HG02588 (cell line): ENCODE data around the gene MRPS35.
"Not testable (repeated sequence)": the region's sequence is repeated elsewhere in the genome, so short reads cannot be mapped to it uniquely, and the experiment has no call there.

ENCODE experiments used
- ATAC-seq: cut with Tn5 transposase; IDR thresholded peaks from one replicate; pipeline ENCODE4 v1.9.1; 2021; ENCODE audit warnings: mild to moderate bottlenecking, moderate library complexity; ENCODE audit not compliant: unreplicated experiment

The MRPS35 gene

DNA sequence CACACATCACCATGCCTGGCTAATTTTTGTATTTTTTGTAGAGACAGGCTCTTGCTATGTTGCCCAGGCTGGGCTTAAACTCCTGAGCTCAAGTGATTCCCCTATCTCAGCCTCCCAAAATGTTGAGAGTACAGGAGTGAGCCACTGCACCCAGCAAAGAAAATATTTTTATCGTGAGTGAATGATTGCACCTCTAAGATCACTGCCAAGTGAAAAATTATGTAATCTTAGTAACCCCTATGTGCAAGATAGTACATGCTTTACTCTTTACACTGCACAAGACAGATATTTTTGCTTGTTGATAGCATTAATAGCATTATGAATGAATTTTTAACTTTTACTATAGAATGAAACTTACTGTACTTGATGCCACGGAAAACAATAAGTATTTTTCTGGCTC is 3.4 kb upstream of the MRPS35 start:
- no peak for ATAC-seq

DNA sequence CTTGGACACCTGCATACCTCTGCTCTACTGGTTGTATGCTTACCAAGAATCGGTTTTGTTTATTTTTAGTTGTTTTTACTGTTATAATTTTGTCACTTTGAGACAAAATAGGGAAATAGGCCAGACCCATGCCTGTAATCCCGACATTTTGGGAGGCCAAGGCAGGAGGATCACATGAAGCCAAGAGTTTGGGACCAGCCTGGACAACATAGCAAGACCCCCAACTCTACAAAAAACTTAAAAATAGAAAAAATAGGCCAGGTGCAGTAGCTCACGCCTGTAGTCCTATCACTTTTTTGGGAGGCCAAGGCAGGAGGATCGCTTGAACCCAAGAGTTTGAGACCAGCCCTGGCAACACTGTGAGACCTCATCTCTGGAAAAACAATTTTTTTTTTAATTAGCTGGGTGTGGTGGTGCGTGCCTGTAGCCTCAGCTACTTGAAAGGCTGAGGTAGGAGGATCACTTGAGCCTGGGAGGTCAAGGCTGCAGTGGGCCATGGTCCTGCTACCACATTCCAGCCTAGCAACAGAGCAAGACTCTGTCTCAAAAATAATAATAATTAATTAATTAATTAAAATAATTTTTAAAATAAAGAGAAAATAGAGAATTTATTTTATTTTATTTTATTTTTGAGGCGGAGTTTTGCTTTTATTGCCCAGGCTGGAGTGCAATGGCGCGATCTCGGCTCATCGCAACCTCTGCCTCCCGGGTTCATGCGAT is 1.3 kb upstream of the MRPS35 start:
- ATAC-seq = no peak

DNA sequence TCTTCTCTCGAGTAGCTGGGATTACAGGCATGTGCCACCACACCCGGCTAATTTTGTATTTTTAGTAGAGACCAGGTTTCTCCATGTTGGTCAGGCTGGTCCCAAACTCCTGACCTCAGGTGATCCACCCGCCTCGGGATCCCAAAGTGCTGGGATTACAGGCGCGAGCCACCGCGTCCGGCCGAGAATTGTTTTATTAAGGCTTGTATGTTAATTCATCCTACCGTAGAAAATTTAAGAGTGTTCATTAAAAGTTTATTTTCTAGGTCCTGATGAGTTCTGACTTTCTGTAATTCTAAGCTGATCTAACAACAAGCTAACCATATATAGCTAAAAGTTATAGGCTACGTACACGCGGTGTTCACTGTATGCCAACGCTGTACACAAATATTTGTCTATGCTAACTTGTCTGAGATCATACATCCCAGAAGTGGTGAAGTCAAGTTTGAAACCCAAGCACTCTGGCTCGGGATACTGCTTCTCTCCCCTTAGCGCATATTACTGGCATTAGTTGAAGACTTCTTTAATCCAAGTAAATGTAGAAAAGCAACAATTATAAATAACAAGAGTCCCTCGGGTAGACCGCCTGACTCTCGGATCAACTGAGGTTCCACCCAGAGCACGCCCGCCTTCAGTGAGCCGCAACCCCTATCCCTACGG is 570 bp upstream of the MRPS35 start:
- ATAC-seq = peak; percentile 36

DNA sequence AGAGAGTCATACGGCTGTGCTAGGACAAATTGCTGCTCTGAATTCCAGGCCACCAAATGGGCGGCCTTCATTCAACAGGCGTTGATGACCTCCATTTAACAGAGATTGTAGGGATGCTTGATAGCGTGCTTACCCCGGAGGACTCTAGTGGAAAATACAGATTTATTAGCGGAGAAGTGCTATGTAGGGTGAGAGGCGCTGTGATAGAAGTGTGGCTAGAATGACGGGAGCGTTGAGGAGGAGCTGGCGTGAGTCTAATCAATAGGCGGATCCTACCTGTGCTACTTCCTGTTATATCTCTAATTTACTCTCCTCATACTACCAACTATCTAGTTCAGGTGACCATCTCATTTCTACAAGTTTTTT is 668 bp downstream of the MRPS35 start:
- ATAC-seq = no peak

DNA sequence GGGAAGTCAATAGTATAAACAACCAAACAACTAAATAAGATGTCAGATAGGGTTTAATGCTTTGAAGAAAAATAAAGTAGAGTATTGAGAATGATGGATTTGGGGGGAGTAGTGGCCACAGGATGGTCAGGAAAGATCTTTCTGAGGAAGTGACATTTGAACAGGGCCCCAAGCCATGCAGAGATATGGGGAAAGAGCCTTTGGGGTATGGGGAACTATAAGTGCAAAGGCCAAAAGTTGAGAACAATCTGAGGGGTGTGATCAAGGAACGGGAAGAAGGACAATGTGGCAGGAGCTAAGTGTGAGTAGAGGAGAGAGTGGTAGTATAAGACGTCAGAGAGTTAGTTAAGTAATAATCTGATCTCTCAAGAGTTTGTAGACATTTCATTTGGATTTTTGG is 1.3 kb downstream of the MRPS35 start:
- ATAC-seq = no peak

DNA sequence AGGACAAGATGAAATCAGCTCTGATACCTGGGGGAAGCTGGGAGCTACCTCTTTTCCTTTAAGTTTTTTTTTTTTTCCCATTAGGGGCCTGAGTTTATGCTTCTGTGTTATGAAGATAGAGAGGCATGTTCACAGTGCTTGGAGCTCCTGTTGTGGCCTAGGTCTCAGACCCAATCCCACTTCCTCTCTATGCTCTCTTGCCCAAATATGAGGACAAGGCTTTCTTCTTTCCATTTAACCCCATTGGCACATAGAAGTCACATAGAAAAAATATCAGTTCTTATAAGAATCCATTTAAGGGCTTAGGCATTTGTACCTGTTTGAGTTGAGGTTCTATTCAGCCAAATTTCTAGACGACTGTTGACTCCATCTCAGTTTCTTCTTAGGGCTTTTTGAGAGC is 12.6 kb downstream of the MRPS35 start:
- no peak for ATAC-seq

DNA sequence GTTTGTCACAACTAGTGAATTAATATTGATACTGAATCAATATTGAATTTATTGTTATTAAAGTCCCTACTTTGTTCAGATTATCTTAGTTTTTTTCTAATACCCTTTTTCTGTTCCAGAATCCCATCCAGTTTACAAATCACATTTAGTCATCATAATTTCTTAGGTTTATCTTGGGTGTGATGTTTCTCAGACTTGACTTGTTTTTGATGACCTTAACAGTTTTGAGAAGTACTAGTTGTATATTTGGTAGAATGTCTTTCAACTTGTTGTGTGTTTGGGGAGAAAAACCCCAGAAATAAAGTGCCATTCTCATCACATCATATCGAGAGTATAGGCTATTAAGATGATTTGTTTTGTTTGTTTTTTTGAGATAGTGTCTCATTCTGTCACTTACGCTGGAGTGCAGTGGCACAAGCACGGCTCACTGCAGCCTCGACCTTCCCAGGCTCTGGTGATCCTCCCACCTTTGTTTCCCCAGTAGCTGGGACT is 19.5 kb downstream of the MRPS35 start:
- ATAC-seq = no peak

DNA sequence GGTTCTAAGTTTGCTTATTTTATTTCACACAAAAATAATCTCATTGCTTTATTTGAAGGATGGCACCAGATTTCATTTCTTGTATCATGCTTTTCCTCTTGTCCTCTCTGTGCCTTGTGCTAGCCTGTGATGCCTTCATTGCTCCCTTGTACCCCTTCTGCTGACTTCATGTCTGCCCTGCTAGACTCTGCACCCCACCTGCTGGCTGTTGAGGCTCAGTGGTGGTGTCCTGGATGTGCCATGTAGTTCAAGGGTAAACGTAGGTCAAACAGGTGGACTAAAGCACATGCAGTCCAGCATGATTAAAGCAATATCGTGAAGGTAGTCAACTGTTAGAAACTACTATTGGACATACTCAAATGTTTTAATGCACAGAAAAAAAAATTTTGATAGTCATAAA is 21.6 kb downstream of the MRPS35 start:
- ATAC-seq = no peak

DNA sequence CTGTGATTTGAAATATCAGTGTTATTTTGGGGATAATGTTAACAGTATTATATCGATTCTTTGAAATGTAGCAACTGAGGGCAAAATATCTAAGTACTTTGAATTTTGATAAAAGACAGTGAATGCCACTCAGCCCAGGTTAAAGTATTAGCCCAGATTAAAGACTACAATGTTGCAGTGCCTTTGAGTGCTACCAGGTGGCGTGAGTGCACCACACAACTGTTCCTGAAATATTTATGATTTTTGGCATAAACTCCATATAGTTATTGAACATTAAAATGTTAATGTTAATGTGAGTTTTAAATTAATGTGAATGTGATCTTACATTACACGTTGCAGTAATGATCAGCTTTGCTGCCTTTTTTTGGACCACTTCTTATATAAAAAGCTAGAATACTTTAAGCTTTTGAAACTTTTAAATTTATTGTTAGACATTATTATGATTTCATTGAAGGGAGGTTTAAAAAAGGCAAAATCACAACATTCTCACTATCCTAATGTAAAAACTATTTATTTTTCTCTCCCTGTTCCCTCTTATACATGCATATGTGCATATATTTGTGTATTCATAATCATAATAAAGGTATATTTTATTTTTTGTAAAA is 22.5 kb downstream of the MRPS35 start:
- peak; percentile 60 for ATAC-seq

DNA sequence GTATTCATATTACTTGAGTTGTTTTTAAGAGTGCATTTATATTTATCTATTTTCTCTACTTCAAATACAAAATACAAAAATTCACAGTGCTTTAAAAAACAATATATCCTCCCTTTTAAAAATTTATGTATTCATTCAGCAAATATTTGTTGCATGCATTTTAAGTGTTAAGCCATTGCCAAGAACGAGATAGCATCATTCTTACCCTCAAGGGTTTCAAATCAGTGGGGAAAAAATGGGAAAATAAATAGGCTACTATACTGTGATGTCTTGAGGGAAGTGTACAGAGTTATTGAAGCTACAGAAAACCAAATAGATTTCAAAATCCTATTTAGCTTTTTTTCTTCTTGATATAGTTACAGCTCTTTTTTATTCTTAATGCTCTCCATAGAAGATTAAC is 23.2 kb downstream of the MRPS35 start:
- ATAC-seq = no peak

DNA sequence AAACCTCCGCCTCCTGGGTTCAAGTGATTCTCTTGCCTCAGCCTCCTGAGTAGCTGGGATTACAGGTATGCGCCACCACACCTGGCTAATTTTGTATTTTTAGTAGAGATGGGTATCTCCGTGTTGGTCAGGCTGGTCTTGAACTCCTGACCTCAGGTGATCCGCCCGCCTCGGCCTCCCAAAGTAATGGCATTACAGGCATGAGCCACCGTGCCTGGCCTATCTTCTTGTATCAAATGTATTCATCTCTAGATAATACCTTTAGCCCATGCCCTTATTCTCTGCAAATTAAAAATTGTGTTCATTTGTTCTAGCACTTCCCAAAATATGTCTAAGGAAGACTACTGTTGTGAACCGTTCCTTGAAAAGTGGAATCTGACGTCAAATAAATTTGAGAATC is 23.7 kb downstream of the MRPS35 start:
- not testable (repeated sequence) for ATAC-seq

DNA sequence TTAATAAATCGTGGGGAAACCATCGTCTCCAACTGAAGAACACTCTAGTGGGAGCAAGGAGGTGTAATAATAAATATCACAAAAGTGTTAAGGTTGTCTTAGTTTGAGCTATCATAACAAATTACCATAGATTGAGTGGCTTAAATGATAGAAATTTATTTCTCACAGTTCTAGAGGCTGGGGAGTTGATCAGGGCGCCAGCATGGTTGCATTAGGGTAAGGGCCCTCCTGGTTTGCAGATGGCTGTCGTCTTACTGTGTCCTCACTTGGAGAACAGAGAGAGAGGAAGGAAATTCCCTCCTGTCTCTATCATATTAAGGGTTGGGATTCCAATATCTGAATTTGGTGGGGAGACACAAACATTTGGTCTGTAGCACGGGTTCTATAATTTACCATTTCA is 33.0 kb downstream of the MRPS35 start:
- ATAC-seq = no peak

DNA sequence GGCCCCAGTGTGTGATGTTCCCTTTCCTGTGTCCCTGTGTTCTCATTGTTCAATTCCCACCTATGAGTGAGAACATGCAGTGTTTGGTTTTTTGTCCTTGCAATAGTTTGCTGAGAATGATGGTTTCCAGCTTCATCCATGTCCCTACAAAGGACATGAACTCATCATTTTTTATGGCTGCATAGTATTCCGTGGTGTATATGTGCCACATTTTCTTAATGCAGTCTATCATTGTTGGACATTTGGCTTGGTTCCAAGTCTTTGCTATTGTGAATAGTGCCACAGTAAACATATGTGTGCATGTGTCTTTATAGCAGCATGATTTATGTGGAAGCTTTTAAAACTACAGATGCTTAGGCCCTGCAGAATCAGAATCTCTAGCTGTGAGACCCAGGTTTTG is 35.1 kb downstream of the MRPS35 start:
- ATAC-seq = not testable (repeated sequence)

DNA sequence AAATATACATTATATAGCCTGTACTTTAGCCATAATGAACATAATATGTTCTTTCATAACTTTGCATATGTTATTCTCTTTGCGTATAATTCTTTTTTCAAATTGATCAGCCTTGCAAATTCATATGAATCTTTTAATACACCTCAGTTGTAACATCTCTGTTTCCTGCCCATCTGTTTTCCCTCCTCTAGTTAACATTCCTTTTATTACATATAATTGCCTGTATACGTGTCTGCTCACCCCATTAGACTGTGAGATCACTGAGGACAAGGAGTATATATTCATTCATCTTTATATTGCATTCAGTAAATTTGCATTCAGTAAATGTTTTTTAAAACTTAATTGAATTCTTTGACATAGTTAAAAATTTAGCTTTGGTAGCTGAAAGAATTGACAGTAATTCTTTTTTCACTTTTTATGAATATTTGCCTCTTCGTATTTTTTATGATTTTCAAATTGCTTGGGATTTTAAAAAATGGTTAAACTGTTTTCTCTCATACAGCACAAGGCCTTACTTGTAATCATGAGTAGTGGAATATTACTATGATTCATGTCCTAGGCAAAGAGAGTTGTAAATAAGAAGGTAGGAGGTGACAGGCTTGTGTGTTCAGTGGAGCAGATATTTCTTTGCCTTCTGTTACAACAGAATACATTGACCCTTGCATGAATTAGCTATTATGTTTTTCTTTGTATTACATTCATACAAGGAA is 36.6 kb downstream of the MRPS35 start:
- ATAC-seq = no peak

DNA sequence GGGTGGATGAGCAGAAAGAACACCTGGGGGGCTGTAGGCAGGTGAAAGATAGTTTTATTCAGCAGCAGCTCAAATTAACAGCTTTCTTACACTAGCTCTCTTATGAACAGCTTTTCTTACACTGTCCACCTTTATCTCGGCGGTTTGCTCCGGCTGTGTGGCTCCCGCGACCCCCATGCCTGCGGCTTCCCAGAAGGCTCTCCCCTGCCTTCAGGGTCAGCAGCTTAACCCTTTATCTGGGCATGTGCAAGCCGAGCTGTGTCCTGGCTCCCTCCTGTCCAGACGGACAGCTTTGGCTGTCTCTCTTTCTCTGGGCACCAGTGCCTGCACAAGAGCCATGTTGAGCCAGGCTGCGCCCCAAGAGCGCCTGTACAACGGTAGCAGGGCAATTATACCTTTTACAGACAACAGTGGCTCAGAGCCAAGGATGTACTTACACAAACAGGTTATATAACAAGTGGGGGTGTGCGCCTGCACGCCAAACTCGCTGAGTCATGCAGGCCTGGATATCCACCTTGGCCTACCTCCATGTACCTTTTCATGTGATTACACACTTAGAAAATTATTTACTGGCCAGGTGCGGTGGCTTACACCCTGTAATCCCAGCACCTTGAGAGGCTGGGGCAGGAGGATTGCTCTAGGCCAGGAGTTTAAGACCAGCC is 40.9 kb downstream of the MRPS35 start:
- no peak for ATAC-seq

DNA sequence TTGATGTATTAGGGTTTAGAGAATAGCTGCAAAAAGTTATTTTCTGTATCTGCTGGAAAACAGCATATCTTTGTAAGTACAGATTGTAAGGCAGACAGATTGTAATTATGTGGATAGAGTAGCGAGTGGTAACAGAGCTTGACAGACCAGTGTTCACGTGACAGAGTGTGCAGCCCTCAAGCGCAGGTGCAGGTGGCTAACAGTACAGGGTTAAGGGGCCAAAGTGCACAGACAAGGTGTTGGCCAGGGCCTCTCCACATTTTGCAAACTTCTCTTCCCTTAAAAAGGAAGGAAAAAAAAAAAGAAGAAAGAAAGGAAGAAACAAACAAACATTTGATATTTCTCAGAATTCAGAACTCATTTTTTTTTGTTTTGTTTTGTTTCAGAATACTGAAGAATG is 44.2 kb downstream of the MRPS35 start:
- ATAC-seq = no peak

DNA sequence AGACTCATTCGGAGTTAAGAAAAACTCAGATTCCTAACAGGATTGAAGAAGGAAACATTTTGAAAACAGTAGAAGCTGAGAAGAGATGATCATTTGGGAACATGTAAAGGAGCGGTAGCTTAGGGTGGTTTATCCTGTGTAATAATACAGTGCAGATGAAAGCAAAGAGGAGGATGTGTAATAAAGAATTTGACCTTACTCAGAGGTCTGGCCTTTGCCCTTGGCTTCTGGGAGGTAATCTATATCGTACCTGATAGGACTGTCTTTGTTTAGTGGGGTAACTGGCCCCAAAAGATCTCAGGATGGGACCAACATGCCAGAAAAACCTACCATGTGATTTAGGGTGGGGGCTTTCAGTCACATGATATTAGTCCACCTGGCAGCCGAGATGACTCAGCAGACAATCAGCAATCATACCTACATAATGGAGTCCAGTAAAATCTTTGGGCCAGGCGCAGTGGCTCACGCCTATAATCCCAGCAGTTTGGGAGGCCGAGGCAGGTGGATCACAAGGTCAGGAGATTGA is 46.1 kb downstream of the MRPS35 start:
- ATAC-seq = no peak

DNA sequence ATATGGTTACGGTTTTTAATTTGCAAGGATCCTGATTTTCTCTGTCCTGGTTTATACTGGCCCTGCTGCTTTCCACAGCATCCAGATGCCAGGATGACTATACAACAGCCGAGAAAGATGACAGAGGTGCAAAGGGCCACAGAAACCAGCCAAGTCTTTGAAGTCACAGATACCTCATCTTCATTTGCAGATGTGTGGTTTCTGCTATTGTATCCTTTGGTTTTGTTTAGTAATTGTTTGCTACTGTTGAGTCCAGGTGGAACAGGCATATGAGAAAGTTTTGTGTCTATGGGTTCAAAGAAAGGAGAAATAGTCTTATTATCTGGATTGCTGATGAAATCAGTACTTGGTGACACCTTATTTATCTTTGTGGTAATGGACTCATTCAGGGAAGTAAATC is 52.1 kb downstream of the MRPS35 start:
- no peak for ATAC-seq

DNA sequence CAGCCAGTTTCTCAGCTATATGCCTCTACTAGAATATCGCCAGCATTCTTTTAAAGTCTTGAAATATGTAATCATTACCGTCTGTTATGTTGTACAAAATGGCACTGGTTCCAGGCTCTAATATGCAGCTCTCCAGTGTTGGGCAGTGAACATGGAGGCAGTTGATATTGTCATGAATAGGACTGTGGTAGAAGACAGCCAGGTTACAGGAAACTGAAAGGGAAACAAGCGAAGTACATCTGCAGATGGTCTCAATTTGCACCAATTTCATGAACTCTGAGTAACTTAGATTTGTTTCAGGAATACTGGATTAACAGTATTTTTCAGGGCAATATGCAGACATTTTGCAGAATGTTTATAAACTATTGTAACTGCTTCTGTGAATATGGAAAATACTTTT is 56.0 kb downstream of the MRPS35 start:
- ATAC-seq = no peak

DNA sequence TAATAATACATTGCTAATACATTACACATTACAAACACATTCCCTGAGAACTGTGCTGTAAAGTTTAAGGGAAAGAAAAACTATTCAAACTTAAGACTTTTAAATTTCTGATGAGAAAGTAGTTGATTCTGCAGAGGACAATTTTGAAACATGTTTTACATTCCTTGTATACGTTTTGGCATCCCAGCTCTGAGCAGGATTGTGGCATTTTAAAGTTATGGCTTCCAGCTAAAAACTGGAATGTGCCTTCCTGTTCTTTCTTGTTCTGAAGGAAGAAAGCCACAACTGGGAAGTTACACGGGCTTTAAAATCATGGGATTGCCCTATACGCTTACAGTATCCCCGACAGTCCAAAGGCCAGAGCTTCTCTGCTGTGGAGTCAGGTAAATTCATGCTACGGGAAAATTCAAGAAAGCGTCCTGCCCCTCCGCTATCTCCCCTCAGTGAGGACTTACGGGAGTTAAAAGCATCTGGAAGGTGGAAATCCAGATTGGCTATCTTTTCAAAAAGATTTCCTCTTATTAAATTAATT is 58.6 kb downstream of the MRPS35 start:
- no peak for ATAC-seq
